ENCODE results near the gene ALKBH4. TPM values are rescaled to one million over a fixed set of nuclear protein-coding genes. Genes with fewer than 3 reads are reported as not detected.

The ALKBH4 gene
- polyA plus RNA-seq, 1 donor from 2014 or later, result 27.2 TPM

GRCh38 chr7:102466097-102466496 lies 1.4 kb upstream of the ALKBH4 start:
- Histone ChIP-seq H3K4me3 (ENCODE audit: low read length) (peak overlapping the region; percentile 99), H3K9ac (ENCODE audit: low read length) (peak overlapping the region; percentile 93)

GRCh38 chr7:102463841-102464576 lies 654 bp downstream of the ALKBH4 start:
- H3K36me3 ChIP-seq (ENCODE audit: insufficient read depth, low read length), result no peaks in the 10 kb centered on the region
- no peaks in the 10 kb centered on the region for H3K9me3 ChIP-seq (ENCODE audit: low read length)
- H3K4me3 ChIP-seq (ENCODE audit: low read length), result peak overlapping the region; percentile 99
- peak overlapping the region; percentile 73 for H3K4me2 ChIP-seq (ENCODE audit: low read length)
- no peaks in the 10 kb centered on the region for H3K27me3 ChIP-seq (ENCODE audit: insufficient read depth, low read depth, low read length)
- H3K9me2 ChIP-seq (ENCODE audit: insufficient read depth, low read length), result no peaks in the 10 kb centered on the region
- peaks cover 20% of the 10 kb centered on the region for H3K79me2 ChIP-seq (replicated peaks; ENCODE audit: insufficient read depth, low read length)
- peak overlapping the region; percentile 75 for H3K27ac ChIP-seq (ENCODE audit: low read length)
- H3K9ac ChIP-seq (ENCODE audit: low read length), result peak overlapping the region; percentile 93
- no peaks in the 10 kb centered on the region for H3F3A ChIP-seq (ENCODE audit: insufficient read depth, low read length, poor library complexity, severe bottlenecking)
- H4K20me1 ChIP-seq (ENCODE audit: insufficient read depth), result no peaks in the 10 kb centered on the region
- H2AFZ ChIP-seq (ENCODE audit: low read depth, low read length), result peak overlapping the region; percentile 96
- no peak for TF ChIP-seq SMC3 (conservative IDR thresholded peaks at IDR 0.05; ENCODE audit: poor library complexity)
- TF ChIP-seq POLR2AphosphoS5 (IDR thresholded peaks at IDR 0.05), result no peak
- peak; percentile 11 for TF ChIP-seq REST (IDR thresholded peaks at IDR 0.05; ENCODE audit: borderline replicate concordance)
- no peak for TF ChIP-seq EZH2 (IDR thresholded peaks at IDR 0.05; ENCODE audit: borderline replicate concordance, insufficient read depth, low read length, poor library complexity, severe bottlenecking)
- TF ChIP-seq RAD21 (conservative IDR thresholded peaks at IDR 0.05), result no peak

More at GRCh38 chr7:102466097-102466496, 1.4 kb upstream of the ALKBH4 start:
- H3K27me3 ChIP-seq (ENCODE audit: insufficient read depth, low read depth, low read length), result no peaks in the 10 kb centered on the region
- H3F3A ChIP-seq (ENCODE audit: insufficient read depth, low read length, poor library complexity, severe bottlenecking), result no peaks in the 10 kb centered on the region
- no peaks in the 10 kb centered on the region for H3K36me3 ChIP-seq (ENCODE audit: insufficient read depth, low read length)
- no peaks in the 10 kb centered on the region for H3K9me3 ChIP-seq (ENCODE audit: low read length)
- no peak overlapping the region for H2AFZ ChIP-seq (ENCODE audit: low read depth, low read length)
- H3K9me2 ChIP-seq (ENCODE audit: insufficient read depth, low read length), result no peaks in the 10 kb centered on the region
- H4K20me1 ChIP-seq (ENCODE audit: insufficient read depth), result no peaks in the 10 kb centered on the region
- H3K79me2 ChIP-seq (replicated peaks; ENCODE audit: insufficient read depth, low read length), result peaks cover 20% of the 10 kb centered on the region
- no peak for TF ChIP-seq EZH2 (IDR thresholded peaks at IDR 0.05; ENCODE audit: borderline replicate concordance, insufficient read depth, low read length, poor library complexity, severe bottlenecking)
- TF ChIP-seq SMC3 (conservative IDR thresholded peaks at IDR 0.05; ENCODE audit: poor library complexity), result no peak
- no peak for TF ChIP-seq REST (IDR thresholded peaks at IDR 0.05; ENCODE audit: borderline replicate concordance)
- TF ChIP-seq POLR2AphosphoS5 (IDR thresholded peaks at IDR 0.05), result no peak
- no peak for TF ChIP-seq TAF1 (IDR thresholded peaks at IDR 0.05; ENCODE audit: low read depth)
- TF ChIP-seq MXI1 (conservative IDR thresholded peaks at IDR 0.05; ENCODE audit: poor library complexity, severe bottlenecking), result no peak
- no peak for TF ChIP-seq EP300 (conservative IDR thresholded peaks at IDR 0.05; ENCODE audit: poor library complexity, severe bottlenecking)
- no peak for TF ChIP-seq RAD21 (conservative IDR thresholded peaks at IDR 0.05)
- TF ChIP-seq CTCF (IDR thresholded peaks at IDR 0.05; ENCODE audit: poor library complexity, severe bottlenecking), result no peak
- peak overlapping the region; percentile 25 for H3K4me2 ChIP-seq (ENCODE audit: low read length)
- no peak overlapping the region for H3K27ac ChIP-seq (ENCODE audit: low read length)
